GM12865 (cell line): ENCODE results near the gene FADS2.

Source experiments
- DNase-seq: peaks from one replicate; pipeline ENCODE4 v3.0.0; 2010; ENCODE audit warnings: low read depth
- H3K4me3 ChIP-seq: 2 replicates; pipeline ENCODE4 v1.5.1; 2011; ENCODE audit warnings: mild to moderate bottlenecking, low read depth, low read length, control low read depth
- CTCF ChIP-seq: IDR thresholded peaks from 2 replicates; pipeline ENCODE4 v1.5.1; 2011; ENCODE audit warnings: low read length, control low read depth, low read depth, inconsistent platforms; ENCODE audit not compliant: insufficient read depth; ENCODE audit errors: missing control alignments

FADS2 gene

GRCh38 chr11:61886643-61887042 lies 58.5 kb downstream of the FADS2 start:
- DNase-seq, result no peak
- TF ChIP-seq CTCF, result no peak
- no peak overlapping the region for H3K4me3 ChIP-seq

- DNase-seq, result no peak
- TF ChIP-seq CTCF, result no peak
- H3K4me3 ChIP-seq, result no peak overlapping the region
These were observed 59.9 kb downstream of the FADS2 start for GRCh38 chr11:61887839-61888494.

GRCh38 chr11:61888590-61888989 lies 60.5 kb downstream of the FADS2 start:
- no peak for TF ChIP-seq CTCF
- no peak overlapping the region for H3K4me3 ChIP-seq

GRCh38 chr11:61889831-61890230 lies 61.7 kb downstream of the FADS2 start:
- DNase-seq, result no peak
- no peak overlapping the region for H3K4me3 ChIP-seq
- TF ChIP-seq CTCF, result no peak

More at GRCh38 chr11:61888590-61888989, 60.5 kb downstream of the FADS2 start:
- no peak for DNase-seq

GRCh38 chr11:61890529-61891330 lies 62.6 kb downstream of the FADS2 start:
- DNase-seq, result peak; percentile 22
- H3K4me3 ChIP-seq, result peak overlapping the region; percentile 68
- no peak for TF ChIP-seq CTCF

GRCh38 chr11:61891331-61892084 lies 63.4 kb downstream of the FADS2 start, which contains the start of gene FADS3:
FADS3 (minus strand) TSS chr11:61891545; CDS start chr11:61891381, 164 bp downstream.
- DNase-seq, result peak; percentile 53
- peak; percentile 13 for TF ChIP-seq CTCF
- H3K4me3 ChIP-seq, result peak within 1 kb of the TSS; percentile 68
